PC-3 (cell line): ENCODE measurements around the gene CELA3A. TPM values are rescaled to one million over a fixed set of nuclear protein-coding genes. Genes with fewer than 3 reads are reported as not detected.

Experiments used
- ATAC-seq: fragments of 200-7000 bp; cut with Tn5 transposase; 2 replicates; pipeline ENCODE4 v1.9.1; 2020; ENCODE audit warnings: mild to moderate bottlenecking, moderate library complexity
- BruUV-seq: library from RNA; stranded (reverse); fragments of 400-500 nt; replicated peaks from 2 replicates; lab custom pipeline; 2021; lab: Mats Ljungman, UMichigan
- CTCF ChIA-PET: fragments of 300-600 bp; sonication (Branson Sonifier 250); formaldehyde crosslinking; loops from one replicate; lab custom pipeline; 2022; ENCODE audit warnings: antibody characterized with exemption; lab: Charles Lee
- POLR2A ChIA-PET: fragments of 300-600 bp; sonication (Branson Sonifier 250); formaldehyde crosslinking; loops from one replicate; lab custom pipeline; 2022; ENCODE audit warnings: antibody characterized with exemption; ENCODE audit not compliant: unreplicated experiment; lab: Charles Lee
- DNase-seq: peaks from one replicate; pipeline ENCODE4 v3.0.0-alpha.2; 2015
- H2AFZ ChIP-seq: fragments of 300-600 bp; sonication (generic); 2 replicates; pipeline ENCODE4 v1.6.0; 2016; ENCODE audit warnings: antibody characterized with exemption, low read length
- H3F3A ChIP-seq: fragments of 300-600 bp; sonication (generic); one replicate; pipeline ENCODE4 v1.6.0; 2017; ENCODE audit warnings: antibody characterized with exemption, low read length, control low read depth, mild to moderate bottlenecking; ENCODE audit not compliant: unreplicated experiment
- H3K27ac ChIP-seq: fragments of 300-600 bp; sonication (generic); 2 replicates; pipeline ENCODE4 v1.5.1; 2016; ENCODE audit warnings: mild to moderate bottlenecking, low read length
- H3K27me3 ChIP-seq: fragments of 300-600 bp; sonication (generic); 2 replicates; pipeline ENCODE4 v1.6.1; 2016; ENCODE audit warnings: low read length, mixed read lengths
- H3K36me3 ChIP-seq: fragments of 300-600 bp; sonication (generic); 2 replicates; pipeline ENCODE4 v1.6.1; 2016; ENCODE audit warnings: low read depth, mixed run types, low read length, mixed read lengths
- H3K4me1 ChIP-seq: fragments of 300-600 bp; sonication (generic); 2 replicates; pipeline ENCODE4 v1.5.1; 2016; ENCODE audit warnings: low read length; ENCODE audit not compliant: insufficient read depth
- H3K4me2 ChIP-seq: fragments of 300-600 bp; sonication (generic); 2 replicates; pipeline ENCODE4 v1.6.0; 2016; ENCODE audit warnings: low read length
- H3K4me3 ChIP-seq: fragments of 300-600 bp; sonication (generic); 2 replicates; pipeline ENCODE4 v1.5.1; 2016; ENCODE audit warnings: mild to moderate bottlenecking, low read length, mixed read lengths
- H3K79me2 ChIP-seq: fragments of 300-600 bp; sonication (generic); 2 replicates; pipeline ENCODE4 v1.6.1; 2017; ENCODE audit warnings: low read length, mixed read lengths
- H3K9ac ChIP-seq: fragments of 300-600 bp; sonication (generic); 2 replicates; pipeline ENCODE4 v1.6.0; 2016; ENCODE audit warnings: mild to moderate bottlenecking, low read length
- H3K9me2 ChIP-seq: fragments of 300-600 bp; sonication (generic); replicated peaks from 2 replicates; pipeline ENCODE4 v1.6.1; 2016; ENCODE audit warnings: mixed run types, low read length, mixed read lengths
- H3K9me3 ChIP-seq: fragments of 300-600 bp; sonication (generic); 2 replicates; pipeline ENCODE4 v1.6.1; 2016; ENCODE audit warnings: low read length, mixed read lengths
- H4K20me1 ChIP-seq: fragments of 300-600 bp; sonication (generic); 2 replicates; pipeline ENCODE4 v1.6.1; 2016; ENCODE audit warnings: low read length, mixed read lengths
- EZH2 ChIP-seq: fragments of 300-600 bp; sonication (generic); IDR thresholded peaks from one replicate; pipeline ENCODE4 v1.6.1; 2017; ENCODE audit warnings: antibody characterized with exemption, mild to moderate bottlenecking, low read length; ENCODE audit not compliant: unreplicated experiment
- EZH2phosphoT487 ChIP-seq: fragments of 300-600 bp; sonication (generic); IDR thresholded peaks from 2 replicates; pipeline ENCODE4 v1.6.1; 2018; ENCODE audit warnings: mild to moderate bottlenecking, antibody characterized with exemption, low read length, borderline replicate concordance
- intact Hi-C: fragments of 100-400 bp; cut with micrococcal nuclease; formaldehyde crosslinking; loops from 2 replicates; pipeline ENCODE4 v1.9.0; 2023
- total RNA-seq: library from RNA; depleted of rRNA; stranded (reverse); fragments of >200 nt; gene quantifications from 2 replicates; pipeline ENCODE4 v1.2.3, GENCODE V29; 2014
- TF ChIP-seq, protein P1 (sequence below): fragments of 300-600 bp; sonication (generic); conservative IDR thresholded peaks from 2 replicates; pipeline ENCODE4 v1.5.1; 2017; ENCODE audit warnings: antibody characterized with exemption, low read depth, mild to moderate bottlenecking, low read length

Gene CELA3A
- total RNA-seq, 1 experiment from 2014 or later: not detected

DNA sequence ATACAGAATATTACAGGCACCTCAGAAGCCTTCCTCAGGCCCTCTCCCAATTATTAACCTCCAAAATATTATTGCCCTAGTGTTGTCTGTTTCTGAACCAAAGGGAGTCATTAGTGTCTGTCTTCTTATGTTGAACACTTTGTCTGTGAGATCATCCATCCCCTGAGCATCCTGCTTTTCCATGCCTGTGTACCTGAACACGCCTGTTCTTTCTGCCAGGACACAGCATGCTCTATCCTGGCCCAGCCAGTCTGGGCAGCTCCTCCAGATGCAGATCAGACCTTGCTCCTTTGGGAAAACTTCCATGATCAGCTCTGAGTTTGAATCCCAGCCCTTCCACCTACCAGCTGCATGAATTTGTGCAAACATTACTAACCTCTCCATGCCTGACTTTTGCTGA lies 40.0 kb downstream of the CELA3A start:
- no peak for DNase-seq
- no peaks in the 10 kb centered on the region for H4K20me1 ChIP-seq
- no peaks in the 10 kb centered on the region for H3K36me3 ChIP-seq
- peaks cover 3% of the 10 kb centered on the region for H3F3A ChIP-seq
- H3K9me3 ChIP-seq: no peaks in the 10 kb centered on the region
- intact Hi-C loops: no loop called here
- CTCF ChIA-PET: no interaction called here
- no peaks in the 10 kb centered on the region for H3K79me2 ChIP-seq
- TF ChIP-seq EZH2: no peak
- no peak overlapping the region for H3K4me3 ChIP-seq
- H3K9me2 ChIP-seq: no peaks in the 10 kb centered on the region
- POLR2A ChIA-PET: no interaction called here
- no peak overlapping the region for H2AFZ ChIP-seq
- H3K27me3 ChIP-seq: no peaks in the 10 kb centered on the region
- H3K4me1 ChIP-seq: peaks cover 37% of the 10 kb centered on the region
- BruUV-seq: no TSS peak
- no peak overlapping the region for H3K4me2 ChIP-seq
- no peak overlapping the region for H3K9ac ChIP-seq
- ATAC-seq: no peak
- no peak overlapping the region for H3K27ac ChIP-seq

DNA sequence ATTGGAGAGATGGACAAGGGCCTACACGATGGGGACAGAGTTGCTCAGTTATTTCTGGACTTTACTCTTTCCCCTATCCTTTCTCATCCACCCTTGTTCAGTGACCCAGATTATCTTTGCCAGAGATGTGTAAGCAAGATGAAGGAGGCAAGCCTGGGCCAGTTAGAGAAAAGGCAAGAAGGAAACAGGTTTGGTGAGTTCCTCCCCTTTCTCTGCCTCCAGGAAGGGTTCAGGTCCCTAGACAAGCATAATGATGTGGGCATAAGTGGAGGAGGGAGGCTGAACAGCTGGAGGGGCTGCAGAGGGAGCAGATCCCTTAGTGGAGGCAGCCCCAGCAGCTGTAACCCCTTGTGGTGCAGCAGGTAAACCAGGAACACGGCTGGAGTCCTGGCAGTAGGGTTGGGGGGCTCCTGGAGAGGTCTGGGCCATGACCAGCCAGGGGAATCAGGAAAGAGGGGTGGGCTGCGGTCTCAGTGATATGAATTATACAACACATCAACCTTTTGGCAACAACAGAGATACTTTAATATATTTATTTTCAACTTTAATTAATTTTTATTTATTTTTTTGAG lies 41.8 kb downstream of the CELA3A start:
- no TSS peak for BruUV-seq
- intact Hi-C loops: no loop called here

DNA sequence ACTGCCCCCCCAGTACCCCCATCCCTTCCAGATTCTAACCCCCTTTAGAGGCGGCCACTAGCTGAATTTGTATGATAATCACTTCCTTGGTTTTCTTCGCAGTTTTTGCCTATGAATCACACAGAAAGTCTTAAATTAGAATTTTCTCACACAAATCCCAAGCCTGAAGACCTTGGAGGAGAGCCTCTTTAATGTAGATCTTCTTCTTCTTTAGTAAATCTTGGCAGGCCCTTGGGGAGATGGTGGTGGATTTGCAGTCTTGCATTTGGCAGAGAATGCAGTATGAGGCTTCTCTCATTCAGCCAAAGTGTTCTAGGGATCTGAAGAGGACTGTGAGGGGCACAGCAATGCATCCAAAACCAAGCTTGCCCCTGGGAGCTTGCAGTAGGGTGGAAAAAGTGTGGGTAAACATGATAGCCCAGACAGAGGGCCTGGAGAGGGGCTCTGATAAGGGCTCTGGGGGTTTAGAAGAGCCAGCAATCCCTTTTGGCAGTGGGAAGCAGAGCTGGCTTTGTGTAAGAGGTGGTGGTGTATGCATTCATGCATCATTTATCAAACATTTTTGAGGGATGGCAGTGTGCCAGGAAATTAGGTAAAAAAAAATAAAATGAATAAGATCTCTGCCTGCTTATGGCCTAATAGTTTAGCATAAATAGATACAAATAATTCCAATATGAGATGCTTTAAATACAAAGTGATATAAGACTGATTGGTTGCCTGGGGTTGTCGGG lies 43.4 kb downstream of the CELA3A start:
- DNase-seq (peak; percentile 88), ATAC-seq (peak; percentile 63)
- Histone ChIP-seq H3K9ac (peak overlapping the region; percentile 46; the same call in 1 of the 2 replicates), H3K4me3 (no peak overlapping the region), H4K20me1 (no peaks in the 10 kb centered on the region), H3K27me3 (no peaks in the 10 kb centered on the region), H3K9me2 (no peaks in the 10 kb centered on the region), H3F3A (peaks cover 3% of the 10 kb centered on the region), H3K4me2 (peak overlapping the region; percentile 35), H3K9me3 (no peaks in the 10 kb centered on the region), H2AFZ (no peak overlapping the region), H3K36me3 (no peaks in the 10 kb centered on the region), H3K79me2 (no peaks in the 10 kb centered on the region), H3K27ac (peak overlapping the region; percentile 86), H3K4me1 (peaks cover 39% of the 10 kb centered on the region)
- TF ChIP-seq, protein P1, sequence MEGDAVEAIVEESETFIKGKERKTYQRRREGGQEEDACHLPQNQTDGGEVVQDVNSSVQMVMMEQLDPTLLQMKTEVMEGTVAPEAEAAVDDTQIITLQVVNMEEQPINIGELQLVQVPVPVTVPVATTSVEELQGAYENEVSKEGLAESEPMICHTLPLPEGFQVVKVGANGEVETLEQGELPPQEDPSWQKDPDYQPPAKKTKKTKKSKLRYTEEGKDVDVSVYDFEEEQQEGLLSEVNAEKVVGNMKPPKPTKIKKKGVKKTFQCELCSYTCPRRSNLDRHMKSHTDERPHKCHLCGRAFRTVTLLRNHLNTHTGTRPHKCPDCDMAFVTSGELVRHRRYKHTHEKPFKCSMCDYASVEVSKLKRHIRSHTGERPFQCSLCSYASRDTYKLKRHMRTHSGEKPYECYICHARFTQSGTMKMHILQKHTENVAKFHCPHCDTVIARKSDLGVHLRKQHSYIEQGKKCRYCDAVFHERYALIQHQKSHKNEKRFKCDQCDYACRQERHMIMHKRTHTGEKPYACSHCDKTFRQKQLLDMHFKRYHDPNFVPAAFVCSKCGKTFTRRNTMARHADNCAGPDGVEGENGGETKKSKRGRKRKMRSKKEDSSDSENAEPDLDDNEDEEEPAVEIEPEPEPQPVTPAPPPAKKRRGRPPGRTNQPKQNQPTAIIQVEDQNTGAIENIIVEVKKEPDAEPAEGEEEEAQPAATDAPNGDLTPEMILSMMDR: no peak
- TF ChIP-seq EZH2 (no peak), EZH2phosphoT487 (no peak)
- intact Hi-C loops: loop anchor here (2.0 kb wide), 1 partner anchor 18 kb away; no protein-coding TSS in a partner anchor
- ChIA-PET CTCF (interaction anchor here (0.6 kb wide), 1 partner anchor 109 kb away, joined by 5 read pairs; no protein-coding TSS in a partner anchor), POLR2A (no interaction called here)
- BruUV-seq: no TSS peak

More for the DNA sequence above, 41.8 kb downstream of the CELA3A start:
- Histone ChIP-seq H3K9me3 (no peaks in the 10 kb centered on the region), H3F3A (peaks cover 3% of the 10 kb centered on the region), H2AFZ (no peak overlapping the region), H3K27me3 (no peaks in the 10 kb centered on the region), H3K4me1 (peaks cover 37% of the 10 kb centered on the region), H3K4me2 (peak overlapping the region; percentile 44), H3K79me2 (no peaks in the 10 kb centered on the region), H3K36me3 (no peaks in the 10 kb centered on the region), H3K4me3 (no peak overlapping the region), H3K9ac (no peak overlapping the region), H4K20me1 (no peaks in the 10 kb centered on the region), H3K27ac (no peak overlapping the region), H3K9me2 (no peaks in the 10 kb centered on the region)
- TF ChIP-seq EZH2 (no peak), EZH2phosphoT487 (no peak)
- TF ChIP-seq, protein P1: no peak
- ATAC-seq (no peak), DNase-seq (peak; percentile 60)
- ChIA-PET POLR2A (no interaction called here), CTCF (no interaction called here)
